ENCODE measurements around the gene FAM186B. TPM values are rescaled to one million over a fixed set of nuclear protein-coding genes. Genes with fewer than 3 reads are reported as not detected.

FAM186B gene
- total and polyA plus RNA-seq, 2 of the 13 experiments (the other 11 are each of a cell fraction or from before 2014, with no cell fraction given) = 0.07 to 0.20 TPM

DNA sequence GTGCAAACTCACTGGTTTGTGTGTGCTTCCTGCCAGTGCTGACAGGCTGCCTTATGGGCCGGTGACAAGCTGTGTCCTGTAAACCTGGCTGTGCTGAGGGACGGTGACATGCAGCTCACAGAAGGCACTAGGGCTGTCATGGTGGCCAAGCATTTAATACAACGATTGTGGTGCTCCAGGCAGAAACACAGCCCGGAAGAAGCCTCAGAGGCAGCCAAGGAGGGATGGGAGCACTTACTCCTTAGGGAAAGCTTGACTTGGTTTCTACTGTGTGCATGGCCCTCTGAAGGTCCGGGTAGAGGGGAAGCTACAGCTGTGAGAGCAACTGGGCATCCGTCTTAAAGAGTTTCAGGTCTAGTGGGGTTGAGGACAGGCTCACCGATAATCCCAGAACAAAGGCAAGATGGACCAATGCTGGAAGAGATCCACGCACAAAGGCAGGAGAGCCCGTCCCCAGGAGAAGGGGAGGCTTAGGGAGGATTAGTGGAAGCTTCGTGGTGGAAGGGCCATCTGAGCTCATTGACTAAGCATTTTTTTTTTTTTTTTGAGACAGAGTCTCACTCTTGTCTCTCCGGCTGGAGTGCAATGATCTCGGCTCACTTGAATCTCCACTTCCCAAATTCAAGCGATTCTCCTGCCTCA lies 26.8 kb downstream of the FAM186B start:
- FAIRE-seq (no peak), ATAC-seq (no peak), DNase-seq (ENCODE audit: low spot score) (no peak)
- BruUV-seq (replicated peaks) = no TSS peak
- in situ Hi-C loops (cut with HindIII; ENCODE audit: extremely low pct_ligation_motif_present, low pct_unique_long_range_greater_than_20kb) = no loop called here
- no peak overlapping the region for H3K9ac ChIP-seq (ENCODE audit: insufficient read depth, low read depth, low read length)
- no peak overlapping the region for H2AFZ ChIP-seq (ENCODE audit: low read length)
- H3K4me2 ChIP-seq (ENCODE audit: low read depth, low read length) = no peak overlapping the region
- H3K36me3 ChIP-seq (replicated peaks in 1 of 2; ENCODE audit: control insufficient read depth in 1 of 2, insufficient read depth in 2 of 2, low read length in 2 of 2) = peaks cover 2 to 11% of the 10 kb centered on the region in 2 experiments; a peak in 3 of 5 replicates
- WGBS (ENCODE audit: low lambda C conversion rate) = 88% methylated on average over 13 of the region's 13 CpGs
- H3K4me1 ChIP-seq (ENCODE audit: insufficient read depth, low read length) = peaks cover 25% of the 10 kb centered on the region
- intact Hi-C loops (cut with micrococcal nuclease; ENCODE audit: unreplicated experiment) = no loop called here
- TF ChIP-seq ONECUT2 (CRISPR knock-in tag; IDR thresholded peaks at IDR 0.05) = no peak
- no peak for TF ChIP-seq ZBTB33 (CRISPR knock-in tag; IDR thresholded peaks at IDR 0.05)
- no peak for TF ChIP-seq HNRNPUL1 (IDR thresholded peaks at IDR 0.05; ENCODE audit: low read depth, low read length)
- TF ChIP-seq FOXC1 (CRISPR knock-in tag; IDR thresholded peaks at IDR 0.05; ENCODE audit: borderline replicate concordance) = no peak
- TF ChIP-seq KIAA2018 (CRISPR knock-in tag; IDR thresholded peaks at IDR 0.05; ENCODE audit: borderline replicate concordance) = no peak
- TF ChIP-seq ZMYM4 (CRISPR knock-in tag; IDR thresholded peaks at IDR 0.05) = no peak
- no peak for TF ChIP-seq NR1H2 (CRISPR knock-in tag; IDR thresholded peaks at IDR 0.05; ENCODE audit: borderline replicate concordance, low read depth)
- TF ChIP-seq RORA (CRISPR knock-in tag; IDR thresholded peaks at IDR 0.05) = no peak
- H4K20me1 ChIP-seq (ENCODE audit: insufficient read depth, low read length) = no peaks in the 10 kb centered on the region
- no peaks in the 10 kb centered on the region for H3K9me3 ChIP-seq (ENCODE audit: low read length)
- no peaks in the 10 kb centered on the region for H3K79me2 ChIP-seq (ENCODE audit: insufficient read depth, low read length)
- H3K27me3 ChIP-seq (ENCODE audit: control insufficient read depth in 1 of 2, insufficient read depth in 2 of 2, low read length in 2 of 2) = no peaks in the 10 kb centered on the region
- H3K4me3 ChIP-seq (replicated peaks in 1 of 3; ENCODE audit: insufficient read depth in 1 of 3, low read depth in 2 of 3, low read length in 3 of 3) = no peak overlapping the region
- CTCF ChIA-PET (ENCODE audit: low intra/inter-chr PET ratio, low total read pairs) = no interaction called here
- H3K27ac ChIP-seq (ENCODE audit: extremely low read length, insufficient read depth, low read length) = no peak overlapping the region
- POLR2A ChIA-PET = interaction anchor here (1.1 to 2.0 kb wide), 2 partner anchors 11 to 28 kb away, joined by 3 to 4 read pairs; partner anchors contain the start of gene MCRS1
